Stimulated activated CD8-positive, alpha-beta memory T cell treated with anti-CD3 and anti-CD28 coated beads, Interleukin-15, amount 100 ng/mL, for 24 hours (primary cell): ENCODE results near the gene TMEM235.

ENCODE experiments used
- DNase-seq: peaks from one replicate; pipeline ENCODE4 v3.0.0-alpha.2; 2020; ENCODE audit warnings: low read depth

Gene TMEM235

DNA sequence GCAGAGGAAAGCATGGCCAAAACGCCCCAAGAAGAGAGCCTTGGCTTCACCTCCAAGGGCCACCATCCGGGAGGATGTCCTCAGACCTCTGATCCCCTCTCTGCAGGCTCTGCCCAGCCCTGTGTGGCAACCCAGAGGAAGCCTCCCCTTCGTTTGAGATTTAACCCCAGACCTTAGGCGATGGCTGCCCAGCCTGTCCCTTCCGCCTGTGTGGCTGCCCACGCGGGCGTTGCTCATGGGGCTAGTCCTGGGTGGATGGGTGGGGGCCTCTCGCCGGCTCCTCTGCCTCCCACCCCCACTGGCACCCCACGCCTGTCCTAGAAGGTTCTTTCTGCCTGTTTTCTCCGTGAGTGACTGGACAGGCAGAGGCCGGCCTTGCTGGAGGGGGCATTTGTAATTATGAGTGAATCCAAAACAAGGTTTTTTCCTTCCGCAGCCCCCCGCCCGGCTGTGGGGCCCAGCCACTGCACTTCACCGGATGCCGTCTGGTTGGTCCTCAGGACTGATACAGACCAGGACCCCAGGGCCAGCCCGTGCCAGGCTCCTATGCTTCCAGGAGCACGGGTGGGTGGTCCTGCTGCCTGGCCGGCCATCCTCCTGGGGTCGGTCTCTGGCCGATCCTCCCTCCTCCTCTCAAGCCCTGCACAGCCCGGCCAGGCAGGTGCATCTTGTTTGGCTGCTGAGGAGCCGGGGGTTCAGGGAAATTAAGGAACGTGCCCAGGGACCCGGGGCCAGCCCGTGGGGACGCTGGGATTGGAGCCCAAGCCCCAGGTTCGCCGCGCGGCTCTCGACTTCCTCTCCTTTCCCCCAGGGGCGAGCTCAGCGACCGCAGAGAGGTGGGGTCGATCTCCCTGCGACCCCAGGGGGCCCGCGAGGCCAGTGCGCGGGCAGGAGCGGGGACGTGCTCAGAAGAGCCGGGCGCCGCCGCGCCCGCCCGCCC is at the start of gene TMEM235:
Gene TMEM235 (plus strand): TSS at position 636 of the 940 bp plus-strand sequence. CDS start 393 bp downstream, outside the sequence.
- no peak for DNase-seq

DNA sequence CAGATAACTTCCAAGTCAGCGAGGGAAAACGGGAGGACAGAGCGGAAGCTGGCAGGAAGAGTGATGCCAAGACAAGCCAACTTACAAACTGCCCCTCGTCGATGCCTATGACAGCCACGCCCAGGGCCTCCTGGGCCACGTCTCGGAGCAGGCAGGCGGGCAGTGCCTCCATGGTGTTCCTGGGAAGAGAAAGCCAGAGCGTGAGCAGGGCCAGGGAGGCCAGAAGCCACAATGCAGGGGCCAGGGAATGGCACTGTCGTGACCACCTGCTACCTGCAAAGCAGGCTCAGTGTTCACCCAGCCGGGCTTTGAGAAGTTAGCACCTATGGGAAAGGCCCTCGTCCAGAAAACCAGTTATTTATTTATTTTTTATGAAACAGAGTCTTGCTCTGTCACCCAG is 48.9 kb upstream of the TMEM235 start:
- no peak for DNase-seq

DNA sequence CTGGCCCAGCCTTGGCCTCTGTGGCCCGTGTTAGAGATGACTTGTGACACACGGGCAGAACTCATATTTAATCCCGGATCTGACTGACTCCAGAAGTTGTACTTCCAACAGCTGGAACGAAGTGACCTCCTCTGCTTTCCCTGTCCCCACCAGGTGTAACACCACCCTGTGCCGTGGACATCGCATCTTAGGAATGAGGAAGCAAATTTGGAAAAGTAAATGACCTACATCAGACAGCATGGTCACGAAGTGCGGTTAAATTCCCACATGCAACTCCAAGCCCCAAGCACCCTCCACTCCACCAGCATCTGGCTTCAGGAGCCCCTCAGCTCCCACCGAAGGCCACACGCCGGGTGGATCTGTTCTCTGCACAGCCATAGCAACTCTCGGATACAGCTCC is 47.5 kb upstream of the TMEM235 start:
- no peak for DNase-seq

DNA sequence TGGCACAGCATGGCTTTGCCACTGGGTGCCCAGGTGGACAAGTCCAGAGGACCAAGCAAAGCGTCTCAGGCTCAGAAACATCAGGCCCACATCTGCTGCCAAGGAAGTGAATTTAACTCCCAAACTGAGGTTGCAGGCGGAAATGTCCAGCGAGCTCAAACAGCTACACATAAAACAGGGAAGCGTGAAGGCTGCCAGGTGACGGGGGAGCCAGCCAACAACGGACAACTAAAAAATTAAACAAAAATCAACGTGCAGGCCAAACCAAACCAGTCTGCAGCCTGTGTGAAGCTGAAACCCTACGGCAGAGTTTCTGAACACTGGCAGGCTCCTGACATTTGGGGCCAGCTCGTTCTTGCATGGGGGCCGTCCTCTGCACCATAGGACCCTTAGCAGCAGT is 47.1 kb upstream of the TMEM235 start:
- DNase-seq, result no peak

DNA sequence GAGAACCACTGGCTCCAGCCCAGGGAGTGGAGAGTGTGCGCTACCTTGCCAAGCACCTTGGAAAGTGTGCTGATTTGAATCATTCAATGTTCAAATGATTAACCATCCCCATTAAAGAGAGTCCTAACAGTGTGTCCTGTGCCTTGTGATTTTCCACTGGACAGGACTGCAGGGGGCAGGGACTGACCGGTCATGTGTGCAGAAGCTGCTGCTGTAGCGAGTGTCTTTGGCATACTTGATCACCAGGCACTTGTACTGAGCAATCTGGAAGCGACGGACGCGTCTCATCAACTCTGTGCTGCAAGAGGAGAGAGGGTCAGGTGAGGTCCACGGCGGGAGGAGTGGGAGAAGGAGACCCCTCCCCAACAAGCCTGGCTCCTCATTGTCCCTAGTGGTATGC is 46.6 kb upstream of the TMEM235 start:
- no peak for DNase-seq

DNA sequence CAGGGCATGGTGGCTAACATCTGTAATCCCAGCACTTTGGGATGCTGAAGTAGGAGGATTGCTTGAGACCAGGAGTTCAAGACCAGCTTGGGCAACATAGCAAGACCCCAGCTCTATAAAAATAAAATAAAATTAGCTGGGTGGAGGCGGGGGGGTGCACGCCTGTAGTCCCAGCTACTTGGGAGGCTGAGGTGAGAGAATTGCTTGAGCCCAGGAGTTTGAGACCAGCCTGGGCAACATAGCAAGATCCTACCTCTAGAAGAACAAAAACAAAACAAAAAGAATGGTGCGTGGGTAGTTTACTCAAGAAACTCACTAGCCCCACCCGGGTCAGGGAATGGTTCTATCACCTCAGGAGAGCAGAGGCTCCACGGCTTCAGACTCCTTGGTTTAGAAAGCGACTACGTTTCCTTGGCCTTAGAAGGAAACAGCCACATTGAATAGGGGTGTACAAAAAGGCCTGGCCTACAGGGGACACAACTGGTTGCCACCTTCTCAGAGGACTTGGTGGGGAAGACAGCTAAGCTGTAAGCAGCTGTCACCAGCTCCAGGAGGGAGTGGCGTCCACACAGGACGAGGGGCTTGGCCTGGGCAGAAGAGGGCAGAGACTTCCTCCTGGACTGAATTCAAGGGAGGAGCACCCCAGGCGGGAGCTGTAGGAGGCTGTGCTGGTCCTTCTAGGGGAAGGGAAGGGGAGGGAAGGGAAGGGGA is 45.3 kb upstream of the TMEM235 start:
- DNase-seq, result no peak

DNA sequence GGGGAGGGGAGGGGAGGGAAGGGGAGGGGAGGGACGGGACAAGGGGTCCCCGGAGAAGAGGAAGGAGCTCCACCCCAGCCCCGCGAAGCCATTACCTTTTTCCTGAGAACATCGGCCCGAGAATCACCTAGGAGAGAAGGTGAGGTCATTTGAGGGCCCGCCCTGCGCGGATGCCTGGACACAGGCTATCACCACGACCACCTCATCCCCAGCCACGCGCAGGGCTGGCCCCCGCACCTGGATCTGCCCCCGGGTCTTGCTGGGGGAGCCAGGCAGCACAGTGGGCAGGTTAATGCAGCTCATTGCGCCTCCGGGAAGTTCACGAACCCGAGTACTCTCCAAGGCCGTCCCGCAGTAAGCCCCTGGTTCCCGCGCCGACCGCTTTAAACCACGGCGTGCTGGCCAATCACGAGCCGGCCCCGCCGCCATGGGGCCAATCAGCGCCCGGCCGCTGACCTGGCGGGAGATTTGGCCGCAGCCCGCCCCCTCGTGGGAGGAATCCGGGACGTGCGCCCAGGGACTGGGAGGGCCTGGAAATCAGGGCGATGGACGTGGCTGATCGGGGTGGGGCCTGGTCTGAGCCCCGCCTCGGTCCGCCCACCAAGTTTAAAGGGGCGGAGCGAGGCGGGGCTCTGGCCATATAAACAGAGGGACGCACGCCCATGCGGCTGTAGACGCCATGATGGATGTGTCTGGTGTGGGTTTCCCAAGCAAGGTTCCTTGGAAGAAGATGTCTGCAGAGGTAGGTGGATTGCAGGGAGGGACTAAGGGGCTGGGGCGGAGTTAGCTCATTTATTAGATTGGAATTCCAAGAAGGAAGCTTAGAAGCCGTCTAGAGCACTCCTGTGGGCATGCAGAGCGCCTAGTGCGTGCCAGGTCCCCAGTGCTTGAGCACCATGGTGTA is 44.5 kb upstream of the TMEM235 start, which contains the start of the genes AFMID and TK1:
Gene AFMID (plus strand): TSS at position 671 of the 904 bp plus-strand sequence. CDS start 9 bp downstream, at position 680.
Gene TK1 (minus strand): TSS at position 361 of the 904 bp plus-strand sequence. CDS start 58 bp downstream, at position 303.
- DNase-seq, result peak; percentile 85

DNA sequence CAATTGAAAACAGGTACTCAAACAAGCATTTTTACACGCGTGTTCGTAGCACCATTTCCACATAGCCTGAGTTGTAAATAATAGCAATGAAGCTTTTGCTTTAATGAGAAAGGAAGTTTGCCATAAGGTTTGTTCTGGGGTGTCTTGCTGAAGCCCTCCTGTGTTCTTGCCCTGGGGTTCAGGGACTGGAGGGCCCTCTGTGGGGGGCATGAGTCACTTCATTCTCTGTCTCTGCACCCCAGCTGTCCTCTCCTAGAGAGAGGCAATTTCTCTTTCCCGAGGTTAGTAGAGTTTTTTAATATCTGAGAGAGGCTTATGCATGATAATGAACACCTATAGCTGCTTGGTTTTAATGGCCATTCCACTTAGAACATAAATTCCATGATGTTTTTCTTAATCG is 34.7 kb upstream of the TMEM235 start:
- DNase-seq, result no peak

DNA sequence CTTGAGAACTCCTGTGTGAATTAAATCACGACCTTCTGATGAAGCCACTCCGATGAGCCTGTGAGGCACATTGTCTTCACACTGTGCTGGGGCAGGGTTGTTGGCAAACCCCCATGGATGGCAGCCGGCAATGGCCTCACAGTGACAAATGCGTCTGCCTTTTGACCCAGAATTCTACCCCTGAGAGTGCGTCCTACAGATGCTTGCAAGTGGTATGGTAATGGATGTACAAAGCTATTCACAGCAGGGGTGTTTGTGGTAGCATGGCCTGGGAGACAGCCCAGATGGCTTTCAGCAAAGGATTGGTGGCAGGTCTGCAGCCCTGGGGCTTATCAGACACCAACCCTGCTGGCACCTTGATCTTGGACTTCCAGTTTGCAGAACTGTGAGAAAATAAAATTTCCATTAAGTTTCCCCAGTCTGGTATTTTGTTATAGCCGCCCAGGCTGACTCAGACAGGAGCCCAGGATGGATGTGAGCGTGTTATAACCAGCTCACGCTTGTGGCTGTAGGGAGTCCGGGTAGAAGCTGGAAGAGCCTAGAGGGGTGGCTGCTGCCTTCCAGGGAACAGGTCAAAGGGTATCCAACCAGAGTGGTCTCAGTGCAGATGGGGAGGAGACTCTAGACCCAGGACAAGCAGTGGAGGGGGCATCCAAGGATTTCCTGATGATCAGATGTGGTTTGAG is 34.1 kb upstream of the TMEM235 start:
- DNase-seq, result no peak

DNA sequence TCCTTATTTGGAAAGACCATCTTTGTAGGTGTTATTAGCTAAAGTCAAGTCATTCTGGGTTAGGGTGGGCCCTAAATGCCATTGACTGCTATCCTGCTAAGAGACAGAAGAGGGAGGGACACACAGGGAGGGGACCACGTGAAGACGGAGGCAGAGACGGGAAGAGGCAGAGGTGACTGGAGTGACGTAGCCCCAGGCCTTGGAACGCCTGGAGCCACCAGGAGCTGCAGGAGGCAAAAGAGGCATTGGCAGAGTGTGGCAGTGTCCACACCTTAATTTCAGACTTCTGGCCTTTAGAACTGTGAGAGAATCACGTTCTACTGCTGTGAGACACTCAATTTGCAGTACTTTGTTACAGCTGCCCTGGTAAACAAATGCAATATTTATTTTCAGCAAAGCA is 31.0 kb upstream of the TMEM235 start:
- no peak for DNase-seq

DNA sequence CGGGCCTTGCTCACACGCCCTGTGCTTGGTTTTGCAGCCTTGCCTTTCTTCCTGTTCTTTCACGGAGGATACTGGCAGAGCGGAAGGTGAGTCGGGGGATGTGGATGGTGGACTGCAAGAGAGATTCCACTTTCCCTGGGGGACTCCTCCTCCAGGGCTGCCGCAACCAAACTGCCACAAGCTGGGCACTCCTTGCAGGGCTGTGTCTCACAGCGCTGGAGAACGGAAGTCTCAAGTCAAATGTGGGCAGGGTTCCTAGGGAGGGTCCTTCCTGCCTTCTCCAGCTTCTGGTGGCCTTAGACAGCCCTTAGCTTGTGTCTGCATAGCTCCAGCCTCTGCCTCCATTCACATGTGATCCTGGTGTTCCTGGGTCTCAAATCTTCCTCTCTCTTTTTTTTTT is 28.8 kb upstream of the TMEM235 start:
- DNase-seq, result no peak

DNA sequence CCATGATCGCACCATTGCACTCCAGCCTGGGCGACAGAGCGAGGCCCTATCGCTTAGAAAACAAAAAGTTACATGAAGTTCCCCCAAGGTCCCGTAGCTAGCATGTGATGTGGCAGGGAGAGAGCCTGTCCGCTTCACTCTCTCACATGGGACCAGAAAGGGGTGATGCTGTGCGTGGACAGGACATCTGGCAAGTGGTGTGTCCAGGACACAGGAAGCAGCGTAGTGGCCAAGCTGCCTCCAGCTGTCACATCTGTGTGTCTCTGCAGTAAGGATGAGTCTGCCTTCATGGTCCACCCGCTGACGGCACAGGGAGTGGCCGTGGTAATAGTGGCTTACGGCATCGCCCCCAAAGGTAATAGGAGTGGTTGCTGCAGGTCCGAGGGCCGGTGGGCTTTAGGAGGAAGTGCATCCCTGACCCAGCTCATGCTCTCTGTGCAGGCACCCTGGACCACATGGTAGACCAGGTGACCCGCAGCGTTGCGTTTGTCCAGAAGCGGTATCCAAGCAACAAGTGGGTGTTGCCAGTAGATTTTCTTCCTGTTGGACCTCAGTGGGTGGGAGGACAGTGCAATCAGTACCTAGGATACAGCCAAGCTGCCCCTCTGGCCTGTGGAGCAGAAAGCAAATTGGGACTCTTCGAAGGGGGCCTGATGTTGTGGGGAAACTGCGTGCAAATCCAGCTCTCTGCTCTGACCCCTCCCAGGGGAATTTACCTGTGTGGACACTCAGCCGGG is 26.9 kb upstream of the TMEM235 start:
- DNase-seq, result no peak

DNA sequence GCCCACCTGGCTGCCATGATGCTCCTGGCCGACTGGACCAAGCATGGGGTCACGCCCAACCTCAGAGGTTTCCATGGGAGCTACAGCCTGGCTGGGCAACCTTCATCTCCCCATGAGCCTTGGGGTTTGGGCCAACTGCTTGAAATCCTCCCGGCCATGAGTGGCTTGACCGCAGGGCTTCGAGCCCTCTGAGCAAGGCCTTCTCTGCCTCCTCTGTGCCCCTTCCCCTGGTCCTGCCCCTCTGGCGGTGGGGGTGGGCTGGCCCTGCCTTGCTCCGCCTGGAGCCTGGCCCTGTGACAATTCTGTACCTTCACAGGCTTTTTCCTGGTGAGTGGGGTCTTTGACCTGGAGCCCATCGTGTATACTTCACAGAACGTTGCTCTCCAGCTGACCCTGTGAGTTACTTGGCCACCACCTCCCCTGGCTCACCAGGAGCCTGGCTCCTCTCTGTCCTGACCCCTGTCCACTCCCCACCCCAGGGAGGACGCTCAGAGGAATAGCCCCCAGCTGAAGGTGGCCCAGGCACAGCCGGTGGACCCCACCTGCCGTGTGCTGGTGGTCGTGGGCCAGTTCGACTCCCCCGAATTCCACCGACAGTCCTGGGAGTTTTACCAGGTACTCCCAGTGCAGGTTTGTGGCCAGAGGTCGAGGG is 26.2 kb upstream of the TMEM235 start:
- no peak for DNase-seq

DNA sequence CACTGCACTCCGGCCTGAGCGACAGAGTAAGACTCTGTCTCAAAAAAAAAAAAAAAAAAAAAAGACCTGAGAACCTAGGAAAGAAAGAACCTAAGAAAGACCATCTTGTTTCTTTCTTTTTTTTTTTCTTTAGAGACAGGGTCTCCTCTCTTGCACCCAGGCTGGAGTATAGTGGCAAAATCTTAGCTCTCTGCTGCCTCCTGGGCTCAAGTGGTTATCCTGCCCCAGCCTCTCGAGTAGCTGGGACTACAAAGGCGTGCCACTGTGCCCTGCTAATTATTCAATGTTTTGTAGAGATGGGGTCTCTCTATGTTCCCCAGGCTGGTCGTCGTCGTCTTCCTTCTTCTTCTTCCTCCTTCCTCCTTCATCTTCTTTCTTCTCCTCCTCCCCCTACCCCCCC is 25.1 kb upstream of the TMEM235 start:
- no peak for DNase-seq

DNA sequence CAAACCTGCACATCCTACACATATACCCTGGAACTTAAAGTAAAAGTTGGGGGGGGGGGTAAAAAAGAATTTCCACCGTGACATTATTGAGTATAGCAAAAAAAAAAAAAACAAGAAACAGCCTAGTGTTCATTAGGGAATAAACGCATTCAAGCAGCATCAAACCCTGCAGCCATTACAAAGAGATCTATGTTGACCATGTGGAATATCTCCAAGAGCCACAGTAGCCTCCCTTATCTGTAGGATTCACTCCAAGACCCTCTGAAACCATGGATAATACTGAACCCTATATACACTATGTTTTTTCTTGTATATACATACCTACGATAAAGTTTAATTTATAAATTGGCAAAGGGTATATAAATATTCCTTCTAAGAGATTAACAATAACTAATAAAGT is 22.9 kb upstream of the TMEM235 start:
- no peak for DNase-seq

DNA sequence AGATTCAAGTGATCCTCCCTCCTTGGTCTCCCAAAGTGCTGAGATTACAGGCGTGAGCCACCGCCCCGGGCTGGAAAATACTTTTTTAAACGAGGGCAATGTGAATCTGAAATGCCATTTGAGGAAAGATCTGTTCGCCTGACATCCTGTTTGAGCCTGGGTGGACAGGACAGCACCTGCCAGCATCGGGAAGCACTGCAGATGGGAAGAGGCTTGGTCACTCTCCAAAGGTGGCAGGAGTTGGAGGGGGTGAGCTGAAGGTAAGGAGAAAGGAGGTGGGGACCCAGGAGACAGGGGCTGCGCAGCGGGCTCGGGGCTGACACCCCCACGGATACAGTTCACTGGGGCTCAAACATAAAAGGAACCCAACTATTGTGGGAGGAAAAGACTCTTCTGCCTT is 21.3 kb upstream of the TMEM235 start:
- DNase-seq, result no peak

DNA sequence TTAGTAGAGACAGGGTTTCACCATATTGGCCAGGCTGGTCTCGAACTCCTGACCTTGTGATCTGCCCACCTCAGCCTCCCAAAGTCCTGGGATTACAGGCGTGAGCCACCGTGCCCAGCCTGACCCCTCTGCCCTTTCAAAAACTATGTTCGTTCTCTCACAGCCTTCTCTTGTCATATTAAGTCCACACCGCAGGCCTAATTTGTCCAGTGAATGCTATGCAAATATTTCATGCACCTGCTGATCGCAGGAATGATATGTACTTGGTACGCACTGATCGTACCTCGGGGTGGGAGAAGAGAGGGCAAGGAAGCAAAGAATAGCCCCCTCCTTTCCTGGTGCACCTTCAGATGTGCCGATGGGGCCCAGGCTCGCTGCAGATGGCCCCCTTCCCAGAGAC is 20.4 kb upstream of the TMEM235 start:
- no peak for DNase-seq

DNA sequence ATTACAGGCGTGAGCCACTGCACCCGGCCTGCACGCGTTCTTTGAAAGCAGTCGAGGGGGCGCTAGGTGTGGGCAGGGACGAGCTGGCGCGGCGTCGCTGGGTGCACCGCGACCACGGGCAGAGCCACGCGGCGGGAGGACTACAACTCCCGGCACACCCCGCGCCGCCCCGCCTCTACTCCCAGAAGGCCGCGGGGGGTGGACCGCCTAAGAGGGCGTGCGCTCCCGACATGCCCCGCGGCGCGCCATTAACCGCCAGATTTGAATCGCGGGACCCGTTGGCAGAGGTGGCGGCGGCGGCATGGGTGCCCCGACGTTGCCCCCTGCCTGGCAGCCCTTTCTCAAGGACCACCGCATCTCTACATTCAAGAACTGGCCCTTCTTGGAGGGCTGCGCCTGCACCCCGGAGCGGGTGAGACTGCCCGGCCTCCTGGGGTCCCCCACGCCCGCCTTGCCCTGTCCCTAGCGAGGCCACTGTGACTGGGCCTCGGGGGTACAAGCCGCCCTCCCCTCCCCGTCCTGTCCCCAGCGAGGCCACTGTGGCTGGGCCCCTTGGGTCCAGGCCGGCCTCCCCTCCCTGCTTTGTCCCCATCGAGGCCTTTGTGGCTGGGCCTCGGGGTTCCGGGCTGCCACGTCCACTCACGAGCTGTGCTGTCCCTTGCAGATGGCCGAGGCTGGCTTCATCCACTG is 17.3 kb upstream of the TMEM235 start, which contains the start of gene BIRC5:
Gene BIRC5 (plus strand): TSS at position 238 of the 690 bp plus-strand sequence. CDS start 64 bp downstream, at position 302.
- peak; percentile 83 for DNase-seq

DNA sequence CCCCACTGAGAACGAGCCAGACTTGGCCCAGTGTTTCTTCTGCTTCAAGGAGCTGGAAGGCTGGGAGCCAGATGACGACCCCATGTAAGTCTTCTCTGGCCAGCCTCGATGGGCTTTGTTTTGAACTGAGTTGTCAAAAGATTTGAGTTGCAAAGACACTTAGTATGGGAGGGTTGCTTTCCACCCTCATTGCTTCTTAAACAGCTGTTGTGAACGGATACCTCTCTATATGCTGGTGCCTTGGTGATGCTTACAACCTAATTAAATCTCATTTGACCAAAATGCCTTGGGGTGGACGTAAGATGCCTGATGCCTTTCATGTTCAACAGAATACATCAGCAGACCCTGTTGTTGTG is 16.7 kb upstream of the TMEM235 start:
- no peak for DNase-seq
